ENCODE data around the gene TMOD2.
"Not testable (repeated sequence)": the region's sequence is repeated elsewhere in the genome, so short reads cannot be mapped to it uniquely, and the experiment has no call there.

TMOD2 gene

DNA sequence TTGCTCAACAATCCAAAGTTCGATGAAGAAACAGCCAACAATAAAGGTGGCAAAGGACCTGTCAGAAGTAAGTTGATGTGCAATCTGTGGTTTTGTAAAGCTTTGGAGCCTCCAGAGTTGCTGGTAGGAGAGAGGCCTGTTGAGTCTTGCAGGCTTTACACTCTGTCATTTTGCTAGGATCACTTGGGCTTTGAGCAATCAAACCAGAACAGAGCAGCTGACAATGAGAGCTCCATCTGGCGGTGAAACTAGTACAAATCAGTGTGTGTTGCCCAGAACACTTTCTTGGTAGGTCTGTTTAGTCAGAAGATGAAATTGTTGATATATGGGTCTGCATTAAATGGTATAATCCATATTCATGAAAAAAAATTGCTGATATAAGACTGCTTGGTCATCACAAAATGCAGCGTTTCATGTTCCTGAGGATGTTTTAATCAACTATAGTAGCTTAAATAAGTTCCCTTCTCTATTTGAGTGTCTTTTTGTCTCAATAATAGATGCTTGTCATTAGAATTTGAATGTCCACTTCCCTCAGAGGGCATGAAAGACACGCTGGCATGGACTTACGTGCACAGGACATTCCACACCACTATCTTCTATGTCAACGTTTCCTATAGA lies 25.7 kb downstream of the TMOD2 start:
- Histone ChIP-seq H3K36me3 (replicated peaks) (no peaks in the 10 kb centered on the region), H3K4me3 (ENCODE audit: low read depth, low read length) (no peak overlapping the region), H3K27me3 (replicated peaks) (no peaks in the 10 kb centered on the region), H3K27ac (no peak overlapping the region)
- DNase-seq: peak; percentile 81
- TF ChIP-seq, protein P1, sequence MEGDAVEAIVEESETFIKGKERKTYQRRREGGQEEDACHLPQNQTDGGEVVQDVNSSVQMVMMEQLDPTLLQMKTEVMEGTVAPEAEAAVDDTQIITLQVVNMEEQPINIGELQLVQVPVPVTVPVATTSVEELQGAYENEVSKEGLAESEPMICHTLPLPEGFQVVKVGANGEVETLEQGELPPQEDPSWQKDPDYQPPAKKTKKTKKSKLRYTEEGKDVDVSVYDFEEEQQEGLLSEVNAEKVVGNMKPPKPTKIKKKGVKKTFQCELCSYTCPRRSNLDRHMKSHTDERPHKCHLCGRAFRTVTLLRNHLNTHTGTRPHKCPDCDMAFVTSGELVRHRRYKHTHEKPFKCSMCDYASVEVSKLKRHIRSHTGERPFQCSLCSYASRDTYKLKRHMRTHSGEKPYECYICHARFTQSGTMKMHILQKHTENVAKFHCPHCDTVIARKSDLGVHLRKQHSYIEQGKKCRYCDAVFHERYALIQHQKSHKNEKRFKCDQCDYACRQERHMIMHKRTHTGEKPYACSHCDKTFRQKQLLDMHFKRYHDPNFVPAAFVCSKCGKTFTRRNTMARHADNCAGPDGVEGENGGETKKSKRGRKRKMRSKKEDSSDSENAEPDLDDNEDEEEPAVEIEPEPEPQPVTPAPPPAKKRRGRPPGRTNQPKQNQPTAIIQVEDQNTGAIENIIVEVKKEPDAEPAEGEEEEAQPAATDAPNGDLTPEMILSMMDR (IDR thresholded peaks at IDR 0.05; ENCODE audit: low read depth, low read length, missing control alignments): peak; percentile 86
- in situ Hi-C loops (cut with HindIII; ENCODE audit: low pct_ligation_motif_present, low sequenced_read_pairs): no loop called here

DNA sequence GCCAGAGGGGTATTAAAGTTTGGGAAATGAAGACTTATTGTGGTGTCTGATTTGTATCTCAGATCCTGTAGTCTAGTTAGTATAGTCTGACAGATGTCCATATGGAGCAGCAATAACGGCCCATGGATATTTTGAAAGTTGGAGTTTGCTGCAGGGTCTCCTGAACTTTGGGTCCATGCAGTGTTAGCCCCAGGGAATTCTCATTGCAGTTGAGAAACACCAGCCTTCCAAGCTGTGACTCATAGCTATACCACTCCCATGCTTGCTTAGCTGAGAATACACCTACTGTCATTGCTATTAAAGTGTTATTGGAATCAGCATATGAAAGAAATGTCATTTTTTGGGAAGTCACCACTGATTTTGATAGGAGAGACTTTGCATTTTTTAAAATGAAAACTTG lies 29.2 kb downstream of the TMOD2 start:
- Histone ChIP-seq H3K4me3 (ENCODE audit: low read depth, low read length) (no peak overlapping the region), H3K36me3 (replicated peaks) (no peaks in the 10 kb centered on the region), H3K27ac (no peak overlapping the region), H3K27me3 (replicated peaks) (no peaks in the 10 kb centered on the region)
- in situ Hi-C loops (cut with HindIII; ENCODE audit: low pct_ligation_motif_present, low sequenced_read_pairs): no loop called here
- TF ChIP-seq, protein P1 (IDR thresholded peaks at IDR 0.05; ENCODE audit: low read depth, low read length, missing control alignments): no peak
- DNase-seq: no peak

DNA sequence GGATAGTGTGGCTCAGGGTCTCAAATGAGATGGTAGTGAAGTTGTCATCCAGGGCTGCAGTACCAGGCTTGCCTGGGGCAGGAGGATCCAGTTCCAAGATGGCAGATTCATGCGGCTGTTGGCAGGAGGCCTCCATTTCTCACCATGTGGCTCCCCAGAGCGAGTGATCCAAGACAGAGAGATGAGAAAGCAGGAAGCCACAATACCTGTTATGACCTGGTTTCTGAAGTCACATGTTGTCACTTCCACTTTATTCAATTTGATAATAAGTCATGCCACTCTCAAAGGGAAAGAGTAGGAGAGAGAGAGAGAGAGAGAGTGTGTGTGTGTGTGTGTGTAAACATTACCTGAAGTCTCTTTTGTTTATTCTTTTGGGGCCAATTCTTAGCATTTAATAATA lies 30.1 kb downstream of the TMOD2 start:
- no peak overlapping the region for H3K4me3 ChIP-seq (ENCODE audit: low read depth, low read length)
- no peak for DNase-seq
- TF ChIP-seq, protein P1 (IDR thresholded peaks at IDR 0.05; ENCODE audit: low read depth, low read length, missing control alignments): no peak
- H3K27me3 ChIP-seq (replicated peaks): no peaks in the 10 kb centered on the region
- H3K36me3 ChIP-seq (replicated peaks): no peaks in the 10 kb centered on the region
- in situ Hi-C loops (cut with HindIII; ENCODE audit: low pct_ligation_motif_present, low sequenced_read_pairs): no loop called here
- H3K27ac ChIP-seq: no peak overlapping the region

DNA sequence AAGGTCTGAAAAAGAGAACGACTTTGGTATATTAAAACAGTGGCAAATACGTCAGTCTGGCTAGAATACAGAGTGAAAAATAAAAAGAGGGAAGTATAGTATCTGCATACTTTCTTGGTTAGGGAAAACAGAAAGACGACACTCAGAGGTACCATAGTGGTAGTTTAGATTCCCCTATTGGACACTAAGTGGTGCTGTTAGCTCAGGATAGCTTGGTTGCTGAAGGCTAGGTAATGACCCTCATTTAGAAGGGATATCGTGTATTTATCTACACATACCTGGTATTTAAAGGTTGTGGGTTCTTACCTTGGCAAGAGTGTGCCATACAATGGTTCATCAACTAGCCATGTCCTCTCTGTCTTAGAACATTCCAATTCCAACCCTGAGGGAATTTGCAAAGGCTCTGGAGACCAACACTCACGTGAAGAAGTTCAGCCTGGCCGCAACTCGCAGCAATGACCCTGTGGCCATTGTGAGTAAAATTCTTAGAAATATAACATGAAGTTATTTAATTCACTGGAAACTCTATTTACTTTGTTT lies 31.0 kb downstream of the TMOD2 start:
- DNase-seq: no peak
- Histone ChIP-seq H3K36me3 (replicated peaks) (no peaks in the 10 kb centered on the region), H3K4me3 (ENCODE audit: low read depth, low read length) (no peak overlapping the region), H3K27me3 (replicated peaks) (no peaks in the 10 kb centered on the region), H3K27ac (no peak overlapping the region)
- TF ChIP-seq, protein P1 (IDR thresholded peaks at IDR 0.05; ENCODE audit: low read depth, low read length, missing control alignments): peak; percentile 48
- in situ Hi-C loops (cut with HindIII; ENCODE audit: low pct_ligation_motif_present, low sequenced_read_pairs): no loop called here

DNA sequence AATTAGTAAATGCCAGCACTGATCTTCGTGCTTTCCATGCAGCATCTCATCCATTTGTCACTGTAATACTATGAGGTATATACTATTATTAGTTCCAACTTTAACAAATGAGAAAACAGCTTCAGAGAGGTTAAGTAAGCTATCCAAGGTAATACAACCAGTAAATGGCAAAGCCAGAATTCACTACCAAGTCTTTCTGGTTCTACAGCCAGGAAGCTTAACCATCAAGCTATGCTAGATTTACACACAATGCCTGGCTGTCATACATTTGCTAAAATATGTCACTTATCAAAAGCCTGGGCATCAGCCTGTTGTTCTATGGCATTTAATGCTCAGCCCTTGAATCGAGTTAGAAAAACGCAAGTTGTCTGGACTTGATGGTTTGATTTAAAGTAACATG lies 32.6 kb downstream of the TMOD2 start:
- H3K36me3 ChIP-seq (replicated peaks): no peaks in the 10 kb centered on the region
- DNase-seq: no peak
- H3K27ac ChIP-seq: no peak overlapping the region
- in situ Hi-C loops (cut with HindIII; ENCODE audit: low pct_ligation_motif_present, low sequenced_read_pairs): no loop called here
- TF ChIP-seq, protein P1 (IDR thresholded peaks at IDR 0.05; ENCODE audit: low read depth, low read length, missing control alignments): no peak
- no peaks in the 10 kb centered on the region for H3K27me3 ChIP-seq (replicated peaks)
- H3K4me3 ChIP-seq (ENCODE audit: low read depth, low read length): no peak overlapping the region

DNA sequence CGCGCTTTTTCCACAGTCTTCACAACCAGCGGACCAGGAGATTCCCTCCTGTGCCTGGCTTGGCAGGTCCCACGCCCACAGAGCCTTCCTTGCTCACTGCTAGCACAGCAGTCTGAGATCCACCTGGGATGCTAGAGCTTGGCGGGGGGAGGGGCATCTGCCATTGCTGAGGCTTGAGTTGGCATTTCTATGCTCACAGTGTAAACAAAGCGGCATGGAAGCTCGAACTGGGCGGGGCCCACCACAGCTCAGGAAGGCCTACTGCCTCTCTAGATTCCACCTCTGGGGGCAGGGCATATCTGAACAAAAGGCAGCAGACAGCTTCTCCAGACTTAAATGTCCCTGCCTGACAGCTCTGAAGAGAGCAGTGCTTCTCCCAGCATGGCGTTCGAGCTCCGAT lies 35.7 kb downstream of the TMOD2 start:
- DNase-seq; H3K4me3 ChIP-seq (ENCODE audit: low read depth, low read length); in situ Hi-C loops (cut with HindIII; ENCODE audit: low pct_ligation_motif_present, low sequenced_read_pairs); H3K36me3 ChIP-seq (replicated peaks); H3K27me3 ChIP-seq (replicated peaks); H3K27ac ChIP-seq: not testable (repeated sequence)

DNA sequence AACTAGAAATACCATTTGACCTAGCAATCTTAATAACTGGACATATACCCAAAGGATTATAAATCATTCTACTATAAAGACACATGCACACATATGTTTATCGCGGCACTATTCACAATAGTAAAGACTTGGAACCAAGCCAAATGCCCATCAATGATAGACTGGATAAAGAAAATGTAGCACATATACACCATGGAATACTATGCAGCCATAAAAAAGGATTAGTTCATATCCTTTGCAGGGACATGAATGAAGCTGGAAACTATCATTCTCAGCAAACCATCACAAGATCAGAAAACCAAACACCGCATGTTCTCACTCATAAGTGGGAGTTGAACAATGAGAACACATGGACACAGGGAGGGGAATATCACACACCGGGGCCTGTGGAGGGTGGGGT lies 41.1 kb downstream of the TMOD2 start:
- H3K4me3 ChIP-seq (ENCODE audit: low read depth, low read length); H3K36me3 ChIP-seq (replicated peaks); in situ Hi-C loops (cut with HindIII; ENCODE audit: low pct_ligation_motif_present, low sequenced_read_pairs); H3K27me3 ChIP-seq (replicated peaks); H3K27ac ChIP-seq; DNase-seq: not testable (repeated sequence)
